T-cell (primary cell): ENCODE results near the gene SUPT3H. TPM values are rescaled to one million over a fixed set of nuclear protein-coding genes. Genes with fewer than 3 reads are reported as not detected.
A peak's percentile ranks its signal among the peaks of the same experiment; 100 is the strongest.

Source experiments
- ATAC-seq, 4 experiments: fragments of 200-7000 bp in 3 of 4; fragments of 150-1000 bp in 1 of 4; cut with Tn5 transposase; replicated peaks in 1 of 4; 1 replicate in 3 of 4; 2 replicates in 1 of 4; pipeline ENCODE4 v1.10.0; 2021; ENCODE audit warnings: moderate library complexity in 3 of 4, mild to moderate bottlenecking in 2 of 4, moderate number of reproducible peaks in 1 of 4
- CTCF ChIA-PET, 2 donors: fragments of 300-600 bp; sonication (Branson Sonifier 250); formaldehyde crosslinking; loops; one replicate each; lab custom pipeline; 2022; ENCODE audit warnings: antibody characterized with exemption in 2 of 2; lab: Charles Lee
- POLR2A ChIA-PET, 2 donors: fragments of 300-600 bp; sonication (Branson Sonifier 250); formaldehyde crosslinking; loops; one replicate each; lab custom pipeline; 2022; ENCODE audit warnings: antibody characterized with exemption in 2 of 2; lab: Charles Lee
- DNase-seq, 35 experiments: peaks; one replicate each; pipeline versions ENCODE4 v3.0.0 to v3.0.0-alpha.2; 2013 to 2023
- H3K27ac ChIP-seq: one replicate; pipeline ENCODE4 v1.5.1; 2013; ENCODE audit warnings: low read length
- H3K27me3 ChIP-seq, 2 experiments: replicated peaks in 1 of 2; 1 replicate in 1 of 2; 2 replicates in 1 of 2; pipeline versions ENCODE4 v1.6.1 to v1.7.0; 2013; ENCODE audit warnings: low read length in 1 of 2, mixed read lengths in 1 of 2; ENCODE audit not compliant: control insufficient read depth in 2 of 2, insufficient read depth in 2 of 2; ENCODE audit errors: extremely low read depth in 1 of 2
- H3K36me3 ChIP-seq, 2 donors: 1 replicate in 1 of 2; 2 replicates in 1 of 2; pipeline versions ENCODE4 v1.6.1 to v1.7.0; 2013; ENCODE audit warnings: low read length in 1 of 2; ENCODE audit not compliant: control insufficient read depth in 2 of 2, insufficient read depth in 1 of 2; ENCODE audit errors: extremely low read depth in 1 of 2
- H3K4me1 ChIP-seq, 2 experiments: 1 replicate in 1 of 2; 2 replicates in 1 of 2; pipeline versions ENCODE4 v1.6.1 to v1.7.0; 2013; ENCODE audit warnings: low read length in 2 of 2, mixed read lengths in 1 of 2; ENCODE audit not compliant: insufficient read depth in 2 of 2, control insufficient read depth in 1 of 2; ENCODE audit errors: extremely low read depth in 1 of 2
- H3K4me3 ChIP-seq, 2 donors: 1 replicate in 1 of 2; 2 replicates in 1 of 2; pipeline versions ENCODE4 v1.5.1 to v1.7.0; 2013; ENCODE audit warnings: mild to moderate bottlenecking in 2 of 2, low read length in 1 of 2, moderate library complexity in 1 of 2; ENCODE audit not compliant: control insufficient read depth in 1 of 2; ENCODE audit errors: extremely low read depth in 1 of 2
- H3K9me3 ChIP-seq: 2 replicates; pipeline ENCODE4 v1.7.0; 2013
- H3K27ac Mint-ChIP-seq, 2 donors: one replicate each; pipeline ENCODE4 v1.8.0; 2020 to 2021; ENCODE audit warnings: mild to moderate bottlenecking in 2 of 2, mixed read lengths in 2 of 2
- H3K27me3 Mint-ChIP-seq, 2 donors: one replicate each; pipeline ENCODE4 v1.8.0; 2021 to 2022; ENCODE audit warnings: mixed read lengths in 2 of 2
- H3K36me3 Mint-ChIP-seq: one replicate; pipeline ENCODE4 v1.8.0; 2021; ENCODE audit warnings: mixed read lengths
- H3K4me1 Mint-ChIP-seq, 3 donors: one replicate each; pipeline ENCODE4 v1.8.0; 2020 to 2022; ENCODE audit warnings: mixed read lengths in 3 of 3, mild to moderate bottlenecking in 1 of 3
- H3K4me3 Mint-ChIP-seq, 3 donors: one replicate each; pipeline ENCODE4 v1.8.0; 2020 to 2022; ENCODE audit warnings: mild to moderate bottlenecking in 3 of 3, mixed read lengths in 3 of 3, moderate library complexity in 3 of 3
- H3K9me3 Mint-ChIP-seq, 3 donors: one replicate each; pipeline ENCODE4 v1.8.0; 2020 to 2022; ENCODE audit warnings: mixed read lengths in 3 of 3
- WGBS: methylation state at CpG from one replicate; pipeline ENCODE4 v1.1.5; 2013; ENCODE audit warnings: missing lambda C conversion rate; ENCODE audit not compliant: insufficient coverage; 5-methylcytosine and 5-hydroxymethylcytosine counted together
- total RNA-seq, 35 experiments: library from RNA in 6 of 35; stranded (reverse) in 6 of 35; fragments of 120-200 nt in 1 of 35; gene quantifications; one replicate each; pipeline versions ENCODE4 v1.2.1 to v1.2.4 and lab custom pipeline; 2013 to 2026

The SUPT3H gene
- total RNA-seq, 5 donors from 2014 or later (not counting 1 experiment from before 2014, with no cell fraction given), result 9.3 to 12.9 (median 10.7) TPM

GRCh38 chr6:44831002-44831610 lies 546.6 kb downstream of the SUPT3H start:
- POLR2A ChIA-PET, result no interaction called here
- Mint-ChIP-seq H3K27ac (peak overlapping the region in 1 of 2 donors; percentile 11), H3K4me3 (no peak overlapping the region), H3K27me3 (no peaks in the 10 kb centered on the region), H3K9me3 (no peaks in the 10 kb centered on the region), H3K36me3 (peaks cover 7% of the 10 kb centered on the region), H3K4me1 (peaks cover 27 to 39% (median 31%) of the 10 kb centered on the region in 3 donors)
- DNase-seq (no peak), ATAC-seq (no peak)
- H3K4me3 ChIP-seq, result no peak overlapping the region
- CTCF ChIA-PET, result interaction anchor here in 1 of 2 donors (0.6 kb wide), 1 partner anchor 98 kb away, joined by 3 read pairs; no protein-coding TSS in a partner anchor
- no peaks in the 10 kb centered on the region for H3K27me3 ChIP-seq
- WGBS, result no CpG with 5 or more reads among the region's 3 CpGs
- no peak overlapping the region for H3K27ac ChIP-seq
- peaks cover 5 to 15% of the 10 kb centered on the region in 2 experiments for H3K4me1 ChIP-seq
- H3K36me3 ChIP-seq, result no peaks in the 10 kb centered on the region
- no peaks in the 10 kb centered on the region for H3K9me3 ChIP-seq

- H3K4me3 ChIP-seq, result no peak overlapping the region
- peaks cover 5 to 15% of the 10 kb centered on the region in 2 experiments for H3K4me1 ChIP-seq
- WGBS, result no CpG with 5 or more reads among the region's 2 CpGs
- DNase-seq (peak in 1 of 35 experiments; percentile 8), ATAC-seq (no peak)
- no peaks in the 10 kb centered on the region for H3K27me3 ChIP-seq
- ChIA-PET POLR2A (no interaction called here), CTCF (no interaction called here)
- H3K36me3 Mint-ChIP-seq, result peaks cover 16% of the 10 kb centered on the region
- no peaks in the 10 kb centered on the region for H3K9me3 Mint-ChIP-seq
- H3K36me3 ChIP-seq, result no peaks in the 10 kb centered on the region
- H3K9me3 ChIP-seq, result no peaks in the 10 kb centered on the region
- peaks cover 27 to 39% (median 31%) of the 10 kb centered on the region in 3 donors for H3K4me1 Mint-ChIP-seq
- H3K4me3 Mint-ChIP-seq, result no peak overlapping the region
- no peaks in the 10 kb centered on the region for H3K27me3 Mint-ChIP-seq
- H3K27ac Mint-ChIP-seq, result peak overlapping the region in 1 of 2 donors; percentile 74
- no peak overlapping the region for H3K27ac ChIP-seq
These were observed 547.9 kb downstream of the SUPT3H start for GRCh38 chr6:44829836-44830235.

- peaks cover 20% of the 10 kb centered on the region for H3K36me3 Mint-ChIP-seq
- CTCF ChIA-PET, result no interaction called here
- Histone ChIP-seq H3K4me1 (peaks cover 5 to 15% of the 10 kb centered on the region in 2 experiments), H3K27me3 (no peaks in the 10 kb centered on the region), H3K9me3 (no peaks in the 10 kb centered on the region), H3K27ac (no peak overlapping the region), H3K4me3 (no peak overlapping the region), H3K36me3 (peaks cover 0 to 6% of the 10 kb centered on the region in 2 donors)
- no CpG with 5 or more reads among the region's 2 CpGs for whole genome bisulfite sequencing
- H3K27ac Mint-ChIP-seq, result peak overlapping the region; percentile 61 to 78
- peak in 1 of 35 experiments; percentile 5 for DNase-seq
- H3K27me3 Mint-ChIP-seq, result no peaks in the 10 kb centered on the region
- H3K4me1 Mint-ChIP-seq, result peaks cover 27 to 39% (median 31%) of the 10 kb centered on the region in 3 donors
- ATAC-seq, result no peak
- peak overlapping the region in 1 of 3 donors; percentile 28 for H3K4me3 Mint-ChIP-seq
- POLR2A ChIA-PET, result no interaction called here
- H3K9me3 Mint-ChIP-seq, result no peaks in the 10 kb centered on the region
These were observed 549.0 kb downstream of the SUPT3H start for GRCh38 chr6:44828780-44829179.

GRCh38 chr6:44826025-44826676 lies 551.6 kb downstream of the SUPT3H start:
- POLR2A ChIA-PET, result interaction anchor here in 1 of 2 donors (0.6 kb wide), 1 partner anchor 276 kb away, joined by 4 read pairs; no protein-coding TSS in a partner anchor
- peaks cover 20% of the 10 kb centered on the region for H3K36me3 Mint-ChIP-seq

GRCh38 chr6:44825273-44825672 lies 552.5 kb downstream of the SUPT3H start:
- Histone ChIP-seq H3K9me3 (no peaks in the 10 kb centered on the region), H3K27ac (no peak overlapping the region), H3K27me3 (no peaks in the 10 kb centered on the region), H3K4me3 (no peak overlapping the region), H3K4me1 (peaks cover 5 to 15% of the 10 kb centered on the region in 2 experiments), H3K36me3 (peaks cover 0 to 7% of the 10 kb centered on the region in 2 donors)
- Mint-ChIP-seq H3K4me3 (no peak overlapping the region), H3K27me3 (no peaks in the 10 kb centered on the region), H3K9me3 (no peaks in the 10 kb centered on the region), H3K4me1 (peaks cover 17 to 20% (median 20%) of the 10 kb centered on the region in 3 donors), H3K27ac (no peak overlapping the region), H3K36me3 (peaks cover 24% of the 10 kb centered on the region)
- no CpG with 5 or more reads among the region's 2 CpGs for WGBS
- POLR2A ChIA-PET, result interaction anchor here in 1 of 2 donors (0.6 kb wide), 1 partner anchor 277 kb away, joined by 4 read pairs; no protein-coding TSS in a partner anchor
- DNase-seq (no peak), ATAC-seq (no peak)
- CTCF ChIA-PET, result no interaction called here

More at GRCh38 chr6:44826025-44826676, 551.6 kb downstream of the SUPT3H start:
- Mint-ChIP-seq H3K9me3 (no peaks in the 10 kb centered on the region), H3K27ac (no peak overlapping the region), H3K27me3 (no peaks in the 10 kb centered on the region), H3K4me1 (peaks cover 22 to 26% (median 26%) of the 10 kb centered on the region in 3 donors), H3K4me3 (no peak overlapping the region)
- DNase-seq, result no peak
- WGBS, result 93% methylated on average over 4 of the region's 6 CpGs
- no peak for ATAC-seq
- peaks cover 5 to 15% of the 10 kb centered on the region in 2 experiments for H3K4me1 ChIP-seq
- peaks cover 0 to 7% of the 10 kb centered on the region in 2 donors for H3K36me3 ChIP-seq
- H3K27me3 ChIP-seq, result no peaks in the 10 kb centered on the region
- H3K9me3 ChIP-seq, result no peaks in the 10 kb centered on the region
- CTCF ChIA-PET, result interaction anchor here in 1 of 2 donors (1.0 to 1.2 kb wide), 2 partner anchors 10 to 171 kb away, joined by 3 read pairs; no protein-coding TSS in a partner anchor
- no peak overlapping the region for H3K4me3 ChIP-seq
- no peak overlapping the region for H3K27ac ChIP-seq

- Mint-ChIP-seq H3K4me1 (peaks cover 10 to 13% (median 12%) of the 10 kb centered on the region in 3 donors), H3K4me3 (no peak overlapping the region), H3K9me3 (no peaks in the 10 kb centered on the region), H3K27me3 (no peaks in the 10 kb centered on the region), H3K27ac (no peak overlapping the region), H3K36me3 (peaks cover 25% of the 10 kb centered on the region)
- CTCF ChIA-PET, result no interaction called here
- H3K9me3 ChIP-seq, result no peaks in the 10 kb centered on the region
- peaks cover 4 to 10% of the 10 kb centered on the region in 2 experiments for H3K4me1 ChIP-seq
- no peak overlapping the region for H3K27ac ChIP-seq
- no peaks in the 10 kb centered on the region for H3K27me3 ChIP-seq
- no peak for ATAC-seq
- DNase-seq, result no peak
- H3K36me3 ChIP-seq, result peaks cover 0 to 7% of the 10 kb centered on the region in 2 donors
- POLR2A ChIA-PET, result no interaction called here
- no peak overlapping the region for H3K4me3 ChIP-seq
These were observed 553.2 kb downstream of the SUPT3H start for GRCh38 chr6:44824567-44824966.
